Measurements from ENCODE around the gene MEOX2. TPM values are rescaled to one million over a fixed set of nuclear protein-coding genes. Genes with fewer than 3 reads are reported as not detected.

The MEOX2 gene
- polyA plus RNA-seq, 1 of the 3 experiments (the other 2 are of a cell fraction) = not detected

- Histone ChIP-seq H3K4me3 (ENCODE audit: low read depth in 2 of 2, low read length in 1 of 2) (no peak overlapping the region), H3K9ac (no peak overlapping the region), H3K9me3 (no peaks in the 10 kb centered on the region), H3K4me2 (no peak overlapping the region), H2AFZ (ENCODE audit: low read depth) (no peak overlapping the region), H3F3A (replicated peaks; ENCODE audit: insufficient read depth) (no peaks in the 10 kb centered on the region), H3K36me3 (replicated peaks in 1 of 2; ENCODE audit: control insufficient read depth in 1 of 2, insufficient read depth in 2 of 2, low read length in 1 of 2) (no peaks in the 10 kb centered on the region), H3K9me2 (no peaks in the 10 kb centered on the region), H3K4me1 (ENCODE audit: control insufficient read depth in 1 of 2, insufficient read depth in 2 of 2, low read depth in 1 of 2, low read length in 1 of 2) (no peaks in the 10 kb centered on the region), H3K79me2 (ENCODE audit: insufficient read depth) (no peaks in the 10 kb centered on the region), H3K27me3 (ENCODE audit: insufficient read depth) (no peaks in the 10 kb centered on the region), H4K20me1 (ENCODE audit: insufficient read depth) (no peaks in the 10 kb centered on the region), H3K27ac (ENCODE audit: low read depth in 2 of 2, low read length in 1 of 2) (no peak overlapping the region)
- TF ChIP-seq USF1 (IDR thresholded peaks at IDR 0.05; ENCODE audit: borderline replicate concordance, low read depth) (no peak), NRF1 (IDR thresholded peaks at IDR 0.05; ENCODE audit: low read depth, low read length) (no peak), CTCF (IDR thresholded peaks at IDR 0.05) (no peak), TCF12 (IDR thresholded peaks at IDR 0.05) (no peak), GABPA (IDR thresholded peaks at IDR 0.05; ENCODE audit: low read depth) (no peak), NFIC (IDR thresholded peaks at IDR 0.05; ENCODE audit: borderline replicate concordance) (no peak), MAX (IDR thresholded peaks at IDR 0.05; ENCODE audit: low read depth) (no peak)
- WGBS (ENCODE audit: low lambda C conversion rate) = 11% methylated on average over 3 of the region's 3 CpGs
- no peak for DNase-seq
- POLR2A ChIA-PET = no interaction called here
- CTCF ChIA-PET = no interaction called here
These were observed 101.9 kb downstream of the MEOX2 start for GRCh38 chr7:15584575-15584974.

GRCh38 chr7:15582773-15583172, 103.7 kb downstream of the MEOX2 start:
- DNase-seq = no peak
- no peak for TF ChIP-seq GATA2 (CRISPR knock-in tag; IDR thresholded peaks at IDR 0.05)
- no peak for TF ChIP-seq REST (IDR thresholded peaks at IDR 0.05; ENCODE audit: low read depth, low read length)
- no peak for TF ChIP-seq EP300 (IDR thresholded peaks at IDR 0.05; ENCODE audit: borderline replicate concordance in 1 of 2, low read depth in 1 of 2, low read length in 1 of 2)
- TF ChIP-seq YY1 (IDR thresholded peaks at IDR 0.05; ENCODE audit: low read depth) = no peak
- no peak for TF ChIP-seq NFIC (IDR thresholded peaks at IDR 0.05; ENCODE audit: borderline replicate concordance)
- no peak for TF ChIP-seq RCOR1 (IDR thresholded peaks at IDR 0.05; ENCODE audit: low read length)
- no peak for TF ChIP-seq NRF1 (IDR thresholded peaks at IDR 0.05; ENCODE audit: low read depth, low read length)
- TF ChIP-seq MXI1 (IDR thresholded peaks at IDR 0.05; ENCODE audit: low read depth, low read length) = no peak
- TF ChIP-seq ZBTB33 (IDR thresholded peaks at IDR 0.05; ENCODE audit: borderline replicate concordance, low read depth) = no peak
- TF ChIP-seq RAD21 (IDR thresholded peaks at IDR 0.05; ENCODE audit: low read length) = no peak
- TF ChIP-seq RXRA (IDR thresholded peaks at IDR 0.05; ENCODE audit: borderline replicate concordance, low read depth) = no peak
- no peak for TF ChIP-seq EZH2phosphoT487 (IDR thresholded peaks at IDR 0.05; ENCODE audit: borderline replicate concordance, low read depth)
- Histone ChIP-seq H3K27ac (ENCODE audit: low read depth in 2 of 2, low read length in 1 of 2) (no peak overlapping the region), H3K9ac (no peak overlapping the region), H3K4me2 (no peak overlapping the region), H4K20me1 (ENCODE audit: insufficient read depth) (no peaks in the 10 kb centered on the region), H3K79me2 (ENCODE audit: insufficient read depth) (no peaks in the 10 kb centered on the region), H3K4me1 (ENCODE audit: control insufficient read depth in 1 of 2, insufficient read depth in 2 of 2, low read depth in 1 of 2, low read length in 1 of 2) (no peaks in the 10 kb centered on the region), H3K4me3 (ENCODE audit: low read depth in 2 of 2, low read length in 1 of 2) (no peak overlapping the region), H2AFZ (ENCODE audit: low read depth) (no peak overlapping the region), H3K9me3 (no peaks in the 10 kb centered on the region), H3K9me2 (no peaks in the 10 kb centered on the region), H3K27me3 (ENCODE audit: insufficient read depth) (no peaks in the 10 kb centered on the region), H3K36me3 (replicated peaks in 1 of 2; ENCODE audit: control insufficient read depth in 1 of 2, insufficient read depth in 2 of 2, low read length in 1 of 2) (no peaks in the 10 kb centered on the region), H3F3A (replicated peaks; ENCODE audit: insufficient read depth) (no peaks in the 10 kb centered on the region)
- 79% methylated on average over 1 of the region's 1 CpG for WGBS (ENCODE audit: low lambda C conversion rate)
- POLR2A ChIA-PET = no interaction called here
- CTCF ChIA-PET = no interaction called here

All from SK-N-SH (cell line).